ENCODE results near the gene SPRR3. TPM values are rescaled to one million over a fixed set of nuclear protein-coding genes. Genes with fewer than 3 reads are reported as not detected.

The SPRR3 gene
- polyA plus RNA-seq, 3 donors, result not detected

DNA sequence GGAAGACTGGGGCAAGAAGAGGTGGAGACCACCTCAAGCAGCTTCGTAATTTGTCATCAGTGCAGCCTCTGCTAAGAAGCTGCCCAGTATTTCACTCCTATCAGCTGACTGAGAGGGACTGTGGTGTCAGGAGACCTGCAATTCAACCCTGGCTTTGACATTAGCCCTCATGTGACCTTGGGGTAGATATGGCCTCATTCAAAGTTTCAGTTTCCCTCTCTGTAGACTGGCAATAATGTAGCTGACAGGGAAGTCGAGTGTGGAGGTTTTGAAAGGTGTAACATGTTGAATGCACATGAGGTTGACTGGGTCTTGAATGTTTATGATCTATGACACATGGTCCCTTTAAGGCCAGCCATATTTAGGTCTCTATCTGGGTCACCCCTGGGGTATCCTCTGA, 33.3 kb upstream of the SPRR3 start:
- Mint-ChIP-seq H3K4me3 (no peak overlapping the region), H3K36me3 (no peaks in the 10 kb centered on the region), H3K27ac (no peak overlapping the region), H3K9me3 (peaks cover 0 to 2% (median 0%) of the 10 kb centered on the region in 7 donors), H3K4me1 (no peaks in the 10 kb centered on the region), H3K27me3 (ENCODE audit: low read depth in 3 of 3) (peaks cover 4 to 6% (median 6%) of the 10 kb centered on the region in 3 donors)
- no peaks in the 10 kb centered on the region for H3K9me3 ChIP-seq (replicated peaks in 1 of 2; ENCODE audit: control insufficient read depth in 1 of 2, insufficient read depth in 1 of 2, low read length in 2 of 2)
- TF ChIP-seq, protein P1, sequence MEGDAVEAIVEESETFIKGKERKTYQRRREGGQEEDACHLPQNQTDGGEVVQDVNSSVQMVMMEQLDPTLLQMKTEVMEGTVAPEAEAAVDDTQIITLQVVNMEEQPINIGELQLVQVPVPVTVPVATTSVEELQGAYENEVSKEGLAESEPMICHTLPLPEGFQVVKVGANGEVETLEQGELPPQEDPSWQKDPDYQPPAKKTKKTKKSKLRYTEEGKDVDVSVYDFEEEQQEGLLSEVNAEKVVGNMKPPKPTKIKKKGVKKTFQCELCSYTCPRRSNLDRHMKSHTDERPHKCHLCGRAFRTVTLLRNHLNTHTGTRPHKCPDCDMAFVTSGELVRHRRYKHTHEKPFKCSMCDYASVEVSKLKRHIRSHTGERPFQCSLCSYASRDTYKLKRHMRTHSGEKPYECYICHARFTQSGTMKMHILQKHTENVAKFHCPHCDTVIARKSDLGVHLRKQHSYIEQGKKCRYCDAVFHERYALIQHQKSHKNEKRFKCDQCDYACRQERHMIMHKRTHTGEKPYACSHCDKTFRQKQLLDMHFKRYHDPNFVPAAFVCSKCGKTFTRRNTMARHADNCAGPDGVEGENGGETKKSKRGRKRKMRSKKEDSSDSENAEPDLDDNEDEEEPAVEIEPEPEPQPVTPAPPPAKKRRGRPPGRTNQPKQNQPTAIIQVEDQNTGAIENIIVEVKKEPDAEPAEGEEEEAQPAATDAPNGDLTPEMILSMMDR (IDR thresholded peaks at IDR 0.05), result no peak
- H3K4me3 ChIP-seq (replicated peaks in 1 of 3; ENCODE audit: low read depth in 2 of 3, low read length in 3 of 3), result no peak overlapping the region
- H3K4me2 ChIP-seq (replicated peaks; ENCODE audit: extremely low read depth, low read length, poor library complexity, severe bottlenecking), result no peak overlapping the region
- no peak overlapping the region for H3K27ac ChIP-seq (ENCODE audit: low read depth in 1 of 2, low read length in 2 of 2)
- H4K20me1 ChIP-seq (ENCODE audit: insufficient read depth, low read length), result no peaks in the 10 kb centered on the region
- H3K79me2 ChIP-seq (ENCODE audit: insufficient read depth, low read length), result no peaks in the 10 kb centered on the region
- no peaks in the 10 kb centered on the region for H3K27me3 ChIP-seq (ENCODE audit: control insufficient read depth in 2 of 2, insufficient read depth in 2 of 2, low read length in 2 of 2)
- intact Hi-C loops (cut with micrococcal nuclease), result no loop called here
- 33% methylated on average over 1 of the region's 2 CpGs for WGBS (ENCODE audit: insufficient coverage)
- no peaks in the 10 kb centered on the region for H3K36me3 ChIP-seq (replicated peaks in 1 of 2; ENCODE audit: control insufficient read depth in 1 of 2, insufficient read depth in 2 of 2, low read length in 2 of 2)
- no peak for DNase-seq
- no peak overlapping the region for H3K9ac ChIP-seq (ENCODE audit: insufficient read depth, low read length, poor library complexity, severe bottlenecking)
- no peaks in the 10 kb centered on the region for H3K4me1 ChIP-seq (ENCODE audit: control insufficient read depth in 1 of 2, insufficient read depth in 2 of 2, low read length in 2 of 2)
- H2AFZ ChIP-seq (ENCODE audit: insufficient read depth, low read depth, low read length, poor library complexity, severe bottlenecking), result no peak overlapping the region

- no peaks in the 10 kb centered on the region for H3K4me1 Mint-ChIP-seq
- intact Hi-C loops (cut with micrococcal nuclease), result no loop called here
- no peaks in the 10 kb centered on the region for H3K27me3 ChIP-seq (ENCODE audit: control insufficient read depth in 2 of 2, insufficient read depth in 2 of 2, low read length in 2 of 2)
- H3K27ac ChIP-seq (ENCODE audit: low read depth in 1 of 2, low read length in 2 of 2), result no peak overlapping the region
- no peak for DNase-seq
- peak overlapping the region in 1 of 7 donors; percentile 7 for H3K27ac Mint-ChIP-seq
- H3K36me3 Mint-ChIP-seq, result no peaks in the 10 kb centered on the region
- WGBS (ENCODE audit: insufficient coverage), result 100% methylated on average over 1 of the region's 2 CpGs
- H4K20me1 ChIP-seq (ENCODE audit: insufficient read depth, low read length), result no peaks in the 10 kb centered on the region
- no peaks in the 10 kb centered on the region for H3K79me2 ChIP-seq (ENCODE audit: insufficient read depth, low read length)
- TF ChIP-seq, protein P1 (IDR thresholded peaks at IDR 0.05), result no peak
- H3K9me3 ChIP-seq (replicated peaks in 1 of 2; ENCODE audit: control insufficient read depth in 1 of 2, insufficient read depth in 1 of 2, low read length in 2 of 2), result no peaks in the 10 kb centered on the region
- no peak overlapping the region for H3K4me2 ChIP-seq (replicated peaks; ENCODE audit: extremely low read depth, low read length, poor library complexity, severe bottlenecking)
- peaks cover 4 to 6% (median 6%) of the 10 kb centered on the region in 3 donors for H3K27me3 Mint-ChIP-seq (ENCODE audit: low read depth in 3 of 3)
- H3K36me3 ChIP-seq (replicated peaks in 1 of 2; ENCODE audit: control insufficient read depth in 1 of 2, insufficient read depth in 2 of 2, low read length in 2 of 2), result no peaks in the 10 kb centered on the region
- no peak overlapping the region for H2AFZ ChIP-seq (ENCODE audit: insufficient read depth, low read depth, low read length, poor library complexity, severe bottlenecking)
- H3K4me1 ChIP-seq (ENCODE audit: control insufficient read depth in 1 of 2, insufficient read depth in 2 of 2, low read length in 2 of 2), result no peaks in the 10 kb centered on the region
- H3K4me3 ChIP-seq (replicated peaks in 1 of 3; ENCODE audit: low read depth in 2 of 3, low read length in 3 of 3), result no peak overlapping the region
- no peak overlapping the region for H3K9ac ChIP-seq (ENCODE audit: insufficient read depth, low read length, poor library complexity, severe bottlenecking)
- H3K9me3 Mint-ChIP-seq, result peaks cover 0 to 2% (median 0%) of the 10 kb centered on the region in 7 donors
- H3K4me3 Mint-ChIP-seq, result no peak overlapping the region
Observed at GRCh38 chr1:152969036-152969435, 32.5 kb upstream of the SPRR3 start.

Measured in CD14-positive monocyte (primary cell).